COLO668 (cell line): ENCODE measurements around the gene ZNF425.
"Not testable (repeated sequence)": the region's sequence is repeated elsewhere in the genome, so short reads cannot be mapped to it uniquely, and the experiment has no call there.

Experiments used
- DNase-seq: peaks from one replicate; lab custom pipeline; 2025; ENCODE audit not compliant: unreplicated experiment; lab: John Stamatoyannopoulos, UW

Gene ZNF425

GRCh38 chr7:149074116-149074885, 51.8 kb downstream of the ZNF425 start:
- DNase-seq = no peak

DNA sequence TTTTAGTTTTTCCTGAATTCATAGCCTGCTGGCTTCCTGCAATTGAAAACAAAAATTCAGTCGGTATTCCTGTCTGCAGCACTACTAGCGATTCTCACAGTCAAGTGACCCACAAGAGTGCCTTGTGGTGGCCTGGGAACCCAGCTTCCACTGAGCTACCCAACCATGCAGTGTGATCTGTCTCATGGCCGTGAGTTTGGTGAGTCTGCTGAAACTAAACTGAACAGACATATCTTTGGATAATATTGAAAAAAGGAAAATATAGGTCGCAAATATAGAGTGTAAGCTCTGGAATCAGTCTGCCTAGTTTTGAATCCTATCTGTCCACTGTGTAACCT, 53.7 kb downstream of the ZNF425 start:
- no peak for DNase-seq

GRCh38 chr7:149071641-149072437, 54.3 kb downstream of the ZNF425 start:
- no peak for DNase-seq

DNA sequence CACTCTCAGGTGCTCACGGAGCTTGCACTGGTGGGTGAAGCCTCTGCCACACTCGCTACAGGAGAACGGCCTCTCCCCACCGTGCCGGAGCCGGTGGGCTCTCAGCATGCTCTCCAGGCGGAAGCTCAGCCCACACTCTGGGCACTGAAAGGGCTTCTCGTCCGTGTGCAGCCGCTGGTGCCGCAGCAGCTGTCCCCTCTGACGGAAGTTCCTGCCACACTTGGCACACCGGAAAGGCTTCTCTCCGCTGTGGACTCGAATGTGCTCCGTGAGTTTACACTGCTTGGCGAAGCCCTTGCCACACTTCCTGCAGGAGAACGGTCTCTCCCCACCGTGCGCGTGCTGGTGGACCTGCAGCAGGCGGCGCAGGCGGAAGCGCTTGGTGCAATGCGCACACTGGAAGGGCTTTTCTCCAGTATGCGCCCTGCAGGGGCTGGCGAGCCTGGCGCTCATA, 54.9 kb downstream of the ZNF425 start:
- DNase-seq = no peak

- DNase-seq = no peak
Observed at GRCh38 chr7:149070372-149071125, 55.6 kb downstream of the ZNF425 start.

GRCh38 chr7:149067869-149068268, 58.3 kb downstream of the ZNF425 start:
- DNase-seq = no peak

DNA sequence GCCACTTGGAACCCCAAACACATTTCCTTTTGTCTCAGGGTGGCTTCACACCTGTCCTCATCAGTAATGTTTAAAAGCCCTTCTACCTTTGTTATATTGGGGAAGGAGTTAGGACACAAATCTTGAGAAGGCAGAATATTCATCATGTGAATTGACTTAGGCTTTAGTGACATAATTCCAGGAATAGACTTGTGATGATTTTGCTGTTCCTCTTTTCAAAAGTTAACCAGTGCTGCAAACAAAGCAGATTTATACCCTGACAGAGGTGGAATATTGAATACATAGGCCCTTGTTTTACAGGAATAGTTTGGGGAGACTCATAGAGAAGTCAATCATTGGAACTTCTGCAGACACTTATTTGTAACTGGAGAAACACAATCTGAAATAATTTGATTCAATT, 62.6 kb downstream of the ZNF425 start:
- no peak for DNase-seq

- DNase-seq = not testable (repeated sequence)
Observed at GRCh38 chr7:149062217-149062899, 63.8 kb downstream of the ZNF425 start.

GRCh38 chr7:149060156-149060555, 66.0 kb downstream of the ZNF425 start:
- no peak for DNase-seq

DNA sequence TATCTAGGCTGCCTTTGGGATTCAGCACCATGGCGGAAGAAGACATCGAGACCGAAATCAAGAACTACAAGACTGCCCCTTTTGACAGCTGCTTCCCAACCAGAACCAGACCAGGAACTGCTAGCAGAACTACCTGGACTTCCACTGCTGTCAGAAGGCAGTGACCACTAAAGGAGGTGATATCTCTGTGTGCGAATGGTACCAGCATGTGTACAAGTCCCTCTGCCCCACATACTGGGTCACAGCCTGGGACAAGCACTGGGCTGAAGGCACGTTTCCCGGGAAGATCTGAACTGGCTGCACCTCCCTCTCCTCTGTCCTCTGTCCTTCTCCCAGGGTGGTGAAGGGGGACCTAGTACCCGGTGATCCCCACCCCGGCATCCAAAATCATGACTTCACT, 72.2 kb downstream of the ZNF425 start:
- DNase-seq = no peak

DNA sequence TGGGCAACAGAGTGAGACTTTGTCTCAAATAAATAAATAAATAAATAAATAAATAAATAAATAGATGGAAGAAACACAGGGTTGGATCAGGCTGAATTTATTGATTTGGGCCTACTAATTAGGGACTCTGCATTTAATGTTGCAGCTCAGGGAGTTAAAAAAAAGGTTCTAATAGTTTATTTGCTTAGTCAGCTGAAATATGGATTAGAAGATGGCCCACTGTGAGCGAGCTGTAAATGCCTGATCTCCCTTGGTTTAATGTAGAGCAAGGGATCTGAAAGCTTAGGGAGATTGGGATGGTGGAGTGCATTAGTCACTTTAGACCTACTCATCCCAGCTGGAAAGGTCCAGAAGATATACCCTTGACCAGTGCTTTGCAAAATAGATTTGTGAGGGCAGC, 72.7 kb downstream of the ZNF425 start:
- no peak for DNase-seq
